DOHH2 (cell line): ENCODE results near the gene AZIN2.

Experiments
- EZH2phosphoT487 ChIP-seq: fragments of 200-600 bp; sonication (generic); IDR thresholded peaks from 2 replicates; pipeline ENCODE4 v1.6.1; 2017; ENCODE audit warnings: borderline replicate concordance, mild to moderate bottlenecking, antibody characterized with exemption, low read length, moderate library complexity, mixed read lengths
- TF ChIP-seq, protein P1 (sequence below): fragments of 200-600 bp; sonication (generic); IDR thresholded peaks from one replicate; pipeline ENCODE4 v1.5.1; 2014; ENCODE audit warnings: antibody characterized with exemption, mild to moderate bottlenecking, low read depth, low read length; ENCODE audit not compliant: poor library complexity, severe bottlenecking

DNA sequence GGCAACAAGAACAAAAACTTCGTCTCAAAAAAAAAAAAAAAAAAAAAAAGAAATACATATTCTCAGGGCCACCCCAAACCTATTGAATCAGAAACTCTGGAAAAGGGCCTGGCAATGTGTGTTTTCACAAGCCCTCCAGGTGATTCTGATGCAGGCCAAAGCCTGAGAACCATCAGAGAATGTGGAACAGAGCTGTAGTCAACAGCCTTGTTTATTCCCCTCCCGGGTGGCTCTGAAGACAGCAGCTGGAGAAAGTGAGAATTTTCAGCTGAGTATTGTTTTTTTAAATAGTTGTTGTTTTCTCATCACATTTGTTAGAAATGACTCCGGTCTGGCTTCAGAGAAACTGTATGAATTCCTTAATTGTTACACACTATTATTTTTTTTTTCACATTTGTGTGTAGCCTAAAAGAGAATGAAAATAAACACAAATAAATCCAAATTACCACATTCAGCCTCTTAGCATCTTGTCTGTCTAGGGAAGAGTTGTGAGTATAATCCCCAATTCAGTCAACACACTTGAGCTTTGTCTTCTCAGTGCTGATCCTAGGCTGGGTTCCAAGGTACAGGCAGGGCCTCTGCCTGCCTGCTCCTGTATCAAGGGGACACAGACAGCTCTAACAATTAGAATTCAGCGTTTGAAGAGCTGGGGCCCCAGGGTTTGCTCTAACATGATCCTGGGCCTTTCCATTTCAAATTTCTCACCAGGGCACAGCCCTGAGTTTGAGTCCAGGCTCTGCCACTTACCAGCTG is 6.6 kb upstream of the AZIN2 start:
- TF ChIP-seq, protein P1, sequence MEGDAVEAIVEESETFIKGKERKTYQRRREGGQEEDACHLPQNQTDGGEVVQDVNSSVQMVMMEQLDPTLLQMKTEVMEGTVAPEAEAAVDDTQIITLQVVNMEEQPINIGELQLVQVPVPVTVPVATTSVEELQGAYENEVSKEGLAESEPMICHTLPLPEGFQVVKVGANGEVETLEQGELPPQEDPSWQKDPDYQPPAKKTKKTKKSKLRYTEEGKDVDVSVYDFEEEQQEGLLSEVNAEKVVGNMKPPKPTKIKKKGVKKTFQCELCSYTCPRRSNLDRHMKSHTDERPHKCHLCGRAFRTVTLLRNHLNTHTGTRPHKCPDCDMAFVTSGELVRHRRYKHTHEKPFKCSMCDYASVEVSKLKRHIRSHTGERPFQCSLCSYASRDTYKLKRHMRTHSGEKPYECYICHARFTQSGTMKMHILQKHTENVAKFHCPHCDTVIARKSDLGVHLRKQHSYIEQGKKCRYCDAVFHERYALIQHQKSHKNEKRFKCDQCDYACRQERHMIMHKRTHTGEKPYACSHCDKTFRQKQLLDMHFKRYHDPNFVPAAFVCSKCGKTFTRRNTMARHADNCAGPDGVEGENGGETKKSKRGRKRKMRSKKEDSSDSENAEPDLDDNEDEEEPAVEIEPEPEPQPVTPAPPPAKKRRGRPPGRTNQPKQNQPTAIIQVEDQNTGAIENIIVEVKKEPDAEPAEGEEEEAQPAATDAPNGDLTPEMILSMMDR: no peak
- no peak for TF ChIP-seq EZH2phosphoT487
